NCI-H2196 treated with DMSO at 0.1 percent for 48 hours (cell line): ENCODE measurements around the gene DDX42.
"Not testable (repeated sequence)": the region's sequence is repeated elsewhere in the genome, so short reads cannot be mapped to it uniquely, and the experiment has no call there.

Source experiments
- DNase-seq: peaks from one replicate; lab custom pipeline; 2025; ENCODE audit not compliant: unreplicated experiment; lab: John Stamatoyannopoulos, UW

DDX42 gene

GRCh38 chr17:63837962-63838600 lies 64.1 kb downstream of the DDX42 start:
- no peak for DNase-seq

GRCh38 chr17:63838631-63839171 lies 64.7 kb downstream of the DDX42 start:
- DNase-seq, result no peak

- DNase-seq, result no peak
Measured at GRCh38 chr17:63840591-63841349, 66.8 kb downstream of the DDX42 start.

DNA sequence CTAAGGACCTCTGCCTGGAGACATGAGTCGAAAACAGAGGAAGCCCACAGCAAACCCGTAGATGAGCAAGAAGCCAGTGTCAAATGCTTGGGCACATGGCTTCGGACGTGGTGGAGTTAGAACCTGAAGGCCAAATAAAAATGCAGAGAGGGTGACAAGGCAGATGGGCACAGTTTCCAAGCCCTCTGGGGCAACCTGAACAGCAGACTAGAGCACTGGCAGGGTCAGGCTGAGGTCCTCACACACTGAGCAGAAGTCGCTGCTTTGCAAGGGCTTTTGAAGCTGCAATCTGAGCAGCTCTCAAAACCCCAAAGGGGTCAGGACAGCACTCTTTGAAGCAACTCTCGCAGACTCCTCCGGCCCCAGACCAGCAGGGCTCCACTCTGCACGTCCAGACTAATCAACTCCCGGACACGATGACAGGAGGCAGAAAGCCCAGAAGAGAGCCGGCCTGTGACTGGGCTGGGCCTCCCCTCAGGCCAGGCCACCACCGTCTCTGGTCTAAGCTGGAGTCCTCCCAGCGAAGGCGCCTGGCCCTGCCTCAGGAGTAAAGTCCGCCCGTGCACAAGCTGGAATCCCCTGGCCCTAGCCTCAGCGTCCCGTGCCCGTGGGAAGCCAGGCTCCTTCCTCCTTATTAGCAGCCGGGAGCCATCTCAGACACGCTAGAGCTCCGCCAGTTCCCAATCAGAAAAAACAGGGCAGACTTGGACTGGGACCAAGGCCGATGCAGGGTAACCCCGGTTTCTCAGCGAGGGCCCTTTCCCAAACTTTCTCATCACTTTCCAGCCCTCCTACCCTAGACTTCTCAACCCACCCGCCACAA lies 67.6 kb downstream of the DDX42 start:
- no peak for DNase-seq

GRCh38 chr17:63842173-63842539 lies 68.2 kb downstream of the DDX42 start:
- DNase-seq, result no peak

GRCh38 chr17:63842540-63843386 lies 68.8 kb downstream of the DDX42 start, which contains the start of gene SMARCD2:
Gene SMARCD2 (minus strand): TSS chr17:63842685. CDS start chr17:63842674, 11 bp downstream.
- DNase-seq, result peak; percentile 97

DNA sequence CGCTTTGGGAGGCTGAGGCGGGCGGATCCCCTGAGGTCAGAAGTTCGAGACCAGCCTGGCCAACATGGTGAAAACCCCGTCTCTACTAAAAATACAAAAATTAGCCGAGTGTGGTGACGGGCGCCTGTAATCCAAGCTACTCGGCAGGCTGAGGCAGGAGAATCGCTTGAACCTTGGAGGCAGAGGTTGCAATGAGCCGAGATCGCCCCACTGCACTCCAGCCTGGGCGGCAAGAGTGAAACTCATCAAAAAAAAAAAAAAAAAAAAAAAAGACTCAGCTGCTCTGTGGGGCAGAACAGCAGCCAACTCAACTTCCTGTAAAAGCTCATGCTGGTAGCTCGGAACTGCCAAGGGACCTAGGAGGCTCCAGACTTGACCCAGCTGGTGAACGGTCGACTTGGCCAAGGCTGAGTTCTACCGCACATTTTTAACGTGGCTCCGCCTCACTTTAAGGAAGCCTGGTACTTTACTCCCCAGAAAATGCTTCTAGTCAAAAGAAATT lies 69.5 kb downstream of the DDX42 start:
- DNase-seq, result not testable (repeated sequence)

GRCh38 chr17:63843910-63844677 lies 70.1 kb downstream of the DDX42 start:
- no peak for DNase-seq

GRCh38 chr17:63845509-63845908 lies 71.5 kb downstream of the DDX42 start:
- no peak for DNase-seq

DNA sequence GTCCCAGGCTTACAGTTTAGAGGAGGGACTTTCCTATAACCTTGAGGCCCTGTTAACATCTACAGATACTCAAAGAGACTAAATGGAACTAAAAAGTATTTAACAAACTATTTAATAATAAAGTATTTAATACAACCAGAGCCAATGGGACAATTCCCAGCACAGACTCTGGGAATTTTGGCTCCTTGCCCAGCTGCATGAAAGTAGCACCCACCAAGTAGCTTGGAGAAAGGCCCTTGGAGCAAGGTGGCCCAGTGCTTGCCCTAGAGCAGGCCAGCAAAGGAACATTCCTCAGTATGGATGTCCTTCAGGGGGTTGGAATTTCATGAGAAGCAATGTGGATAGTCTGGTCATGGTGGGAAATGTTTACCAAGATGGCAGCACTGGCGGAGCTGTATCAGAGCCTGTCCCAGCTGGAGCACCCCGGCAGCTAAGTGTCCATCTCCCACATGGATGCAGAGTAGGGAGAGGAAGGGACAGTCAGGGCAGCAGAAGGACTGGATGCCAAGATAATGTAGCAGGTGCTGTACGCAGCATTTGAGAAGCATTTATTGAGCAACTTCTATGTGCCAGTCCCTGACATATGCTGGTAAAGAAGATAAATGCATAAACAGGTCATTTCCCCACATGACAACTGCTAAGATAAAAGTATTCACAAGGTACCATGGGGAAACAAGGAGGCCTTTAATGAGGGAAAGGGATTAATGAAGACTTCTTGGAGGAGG lies 73.7 kb downstream of the DDX42 start:
- DNase-seq, result no peak

DNA sequence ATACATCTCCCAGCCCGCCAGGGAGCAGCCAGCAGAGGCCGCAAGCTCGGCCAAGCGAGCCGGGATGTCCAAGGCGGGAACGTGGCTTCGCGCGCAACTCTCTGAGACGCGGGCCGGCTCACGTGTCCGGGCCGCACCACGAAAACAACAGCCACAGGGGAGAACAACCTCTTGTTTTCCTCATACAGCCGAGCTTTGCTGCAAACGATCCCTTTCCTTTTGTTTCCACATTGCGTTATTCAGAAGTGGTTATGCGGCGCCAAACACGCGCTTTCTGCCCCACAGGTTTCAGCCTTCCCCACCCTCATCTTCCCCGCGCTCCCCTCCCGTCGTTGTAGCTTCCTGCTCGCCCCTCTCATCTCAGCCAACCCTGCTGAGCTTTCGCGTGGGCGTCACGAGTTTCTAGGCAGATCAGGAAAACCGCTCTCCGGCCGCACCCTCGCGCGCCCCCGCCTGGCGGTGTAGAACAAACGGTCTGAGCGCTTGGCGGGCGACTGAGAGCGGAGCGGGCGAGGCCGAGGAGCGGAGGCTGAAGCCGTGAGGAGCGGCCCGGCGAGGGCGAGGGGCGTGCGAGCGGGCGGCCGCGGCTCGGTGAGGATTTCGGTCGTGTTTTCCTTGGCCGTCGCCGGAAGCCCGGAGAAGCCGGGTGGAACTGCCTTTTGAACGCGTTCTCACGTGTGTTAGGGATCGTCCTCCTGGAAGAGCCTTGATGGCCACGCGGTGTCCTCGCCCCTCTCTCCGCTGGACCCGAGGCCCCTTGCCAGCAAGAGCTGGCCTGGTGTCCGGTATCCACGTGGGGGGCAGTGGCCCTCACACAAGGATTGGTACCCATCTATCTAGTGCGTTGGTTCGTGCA lies 75.1 kb downstream of the DDX42 start:
- no peak for DNase-seq

GRCh38 chr17:63850401-63850800 lies 76.4 kb downstream of the DDX42 start:
- DNase-seq, result no peak

DNA sequence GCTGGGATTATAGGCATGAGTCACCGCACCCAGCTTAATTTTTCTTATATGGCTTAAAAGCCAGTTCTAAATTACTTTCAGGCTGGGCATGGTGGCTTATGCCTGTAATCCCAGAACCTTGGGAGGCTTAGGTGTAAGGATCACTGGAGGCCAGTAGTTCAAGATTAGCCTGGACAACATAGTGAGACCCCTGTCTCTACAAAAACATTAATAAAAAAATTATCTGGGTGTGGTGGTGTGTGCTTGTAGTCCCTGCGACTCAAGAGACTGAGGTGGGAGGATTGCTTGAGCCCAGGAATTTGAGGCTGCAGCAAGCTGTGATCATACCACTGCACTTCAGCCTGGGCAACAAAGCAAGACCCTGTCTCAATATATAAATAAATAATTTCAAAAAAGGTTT lies 79.3 kb downstream of the DDX42 start:
- no peak for DNase-seq

DNA sequence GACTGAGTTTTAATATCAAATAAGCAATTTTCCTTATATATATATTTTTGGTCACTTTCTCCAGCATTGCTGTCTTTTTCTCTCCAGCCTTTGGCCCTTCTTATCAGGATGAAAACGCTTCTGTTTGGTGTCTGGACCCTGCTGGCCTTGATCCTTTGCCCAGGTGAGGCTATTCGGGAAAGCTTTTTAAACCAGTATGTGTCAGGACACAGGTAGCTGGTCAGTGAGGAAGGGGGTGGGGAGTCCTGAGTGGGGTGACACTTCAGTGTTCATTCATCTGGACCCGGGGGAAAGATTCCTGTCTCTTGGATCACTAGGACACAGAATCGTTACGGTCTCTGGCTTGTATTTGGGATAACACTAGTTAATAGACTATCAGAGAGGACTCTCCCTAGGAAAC lies 80.7 kb downstream of the DDX42 start:
- DNase-seq, result no peak

GRCh38 chr17:63855185-63855584 lies 81.2 kb downstream of the DDX42 start:
- DNase-seq, result no peak

DNA sequence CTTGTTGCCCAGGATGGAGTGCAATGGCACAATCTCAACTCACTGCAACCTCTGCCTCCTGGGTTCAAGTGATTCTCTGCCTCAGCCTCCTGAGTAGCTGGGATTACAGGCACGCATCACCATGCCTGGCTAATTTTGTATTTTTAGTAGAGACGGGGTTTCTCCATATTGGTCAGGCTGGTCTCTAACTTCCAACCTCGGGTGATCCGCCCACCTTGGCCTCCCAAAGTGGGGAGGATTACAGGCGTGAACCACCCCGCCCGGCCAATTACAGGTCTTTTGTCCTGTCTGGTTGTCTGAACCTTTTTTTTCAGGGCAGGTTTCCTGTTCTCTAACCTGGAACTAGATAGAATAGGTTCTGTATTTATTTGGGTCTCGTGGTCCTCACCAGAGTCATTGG lies 82.5 kb downstream of the DDX42 start:
- not testable (repeated sequence) for DNase-seq

DNA sequence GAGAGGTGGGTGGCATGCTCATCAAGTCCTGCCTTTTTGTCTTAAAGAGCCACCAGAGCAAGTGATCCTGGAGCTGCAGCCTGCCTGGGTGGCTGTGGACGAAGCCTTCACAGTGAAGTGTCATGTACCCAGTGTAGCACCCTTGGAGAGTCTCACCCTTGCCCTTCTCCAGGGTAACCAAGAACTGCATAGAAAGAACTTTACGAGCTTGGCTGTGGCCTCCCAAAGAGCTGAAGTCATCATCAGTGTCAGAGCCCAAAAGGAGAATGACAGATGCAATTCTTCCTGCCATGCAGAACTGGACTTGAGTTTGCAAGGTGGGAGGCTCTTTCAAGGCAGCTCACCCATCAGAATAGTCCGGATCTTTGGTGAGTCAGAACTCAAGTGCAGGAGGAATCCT lies 85.3 kb downstream of the DDX42 start:
- DNase-seq, result no peak

DNA sequence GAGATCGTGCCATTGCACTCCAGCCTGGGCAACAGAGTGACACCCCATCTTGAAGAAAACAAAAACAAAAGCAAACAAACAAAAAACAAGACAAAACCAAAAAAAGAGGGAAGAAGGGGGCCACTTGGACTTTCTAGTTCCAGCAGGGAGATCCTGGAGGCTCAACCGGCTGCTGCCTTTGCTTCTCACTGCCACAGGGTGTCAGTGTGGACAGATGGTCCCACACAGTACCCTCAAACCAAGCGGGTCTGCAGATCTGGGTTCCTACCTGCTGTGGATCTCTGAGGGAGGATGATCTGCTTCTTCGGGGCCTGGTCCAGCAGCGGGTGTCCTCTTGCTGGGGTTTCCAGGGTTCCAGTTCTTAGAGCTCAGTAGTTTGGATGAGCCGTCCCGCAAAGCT lies 92.7 kb downstream of the DDX42 start:
- DNase-seq, result not testable (repeated sequence)
